ENCODE data around the gene VAMP7. TPM values are rescaled to one million over a fixed set of nuclear protein-coding genes. Genes with fewer than 3 reads are reported as not detected.

Gene VAMP7
- total and polyA plus RNA-seq, 9 of the 15 experiments (the other 6 are each of a cell fraction or from before 2014, with no cell fraction given): 38.4 to 100 (median 67.7) TPM

GRCh38 chrX:155876704-155877103 lies 4.4 kb upstream of the VAMP7 start:
- Histone ChIP-seq H3K4me2 (ENCODE audit: insufficient read depth, low read length) (no peak overlapping the region), H3K9me1 (ENCODE audit: control insufficient read depth, insufficient read depth, low read length) (no peaks in the 10 kb centered on the region), H4K20me1 (replicated peaks; ENCODE audit: control insufficient read depth, insufficient read depth, low read length) (peaks cover 3% of the 10 kb centered on the region), H3K9ac (ENCODE audit: insufficient read depth in 1 of 2, low read depth in 2 of 2, low read length in 2 of 2) (no peak overlapping the region; a peak in 1 of 4 replicates), H3K4me3 (no peak overlapping the region), H3K9me3 (replicated peaks; ENCODE audit: control insufficient read depth, insufficient read depth, low read depth, low read length) (no peaks in the 10 kb centered on the region), H3K79me2 (ENCODE audit: control insufficient read depth, insufficient read depth, low read length) (peaks cover 6% of the 10 kb centered on the region), H3K27ac (ENCODE audit: extremely low read depth, low read depth, low read length) (no peak overlapping the region), H3K4me1 (replicated peaks in 1 of 2; ENCODE audit: control insufficient read depth in 2 of 2, insufficient read depth in 2 of 2, low read length in 2 of 2) (peaks cover 8 to 11% of the 10 kb centered on the region in 2 experiments; a peak in 4 of 5 replicates), H3K27me3 (ENCODE audit: control insufficient read depth in 2 of 2, insufficient read depth in 2 of 2, low read length in 2 of 2) (no peaks in the 10 kb centered on the region), H3K36me3 (ENCODE audit: control insufficient read depth, insufficient read depth, low read length) (no peaks in the 10 kb centered on the region), H2AFZ (ENCODE audit: low read depth, low read length) (no peak overlapping the region)
- no peak for DNase-seq (ENCODE audit: extremely low read depth in 1 of 4, low spot score in 3 of 4)
- 18% methylated on average over 3 of the region's 3 CpGs for WGBS (ENCODE audit: insufficient coverage, low coverage, missing lambda C conversion rate)
- intact Hi-C loops (cut with micrococcal nuclease) (no loop called here), in situ Hi-C loops (cut with MboI) (no loop called here)
- POLR2A ChIA-PET: no interaction called here
- ATAC-seq: no peak
- no TSS peak for BruUV-seq (replicated peaks)
- CTCF ChIA-PET (ENCODE audit: low intra/inter-chr PET ratio): no interaction called here
- FAIRE-seq: no peak
- no peak for TF ChIP-seq ZFP30 (CRISPR knock-in tag; IDR thresholded peaks at IDR 0.05; ENCODE audit: borderline replicate concordance)
- TF ChIP-seq SPI1 (IDR thresholded peaks at IDR 0.05; ENCODE audit: borderline replicate concordance, low read depth, low read length): 0 out of 2 replicates have a peak, but pooled peaks have one; percentile 22
- no peak for TF ChIP-seq HDAC2 (IDR thresholded peaks at IDR 0.05)

GRCh38 chrX:155877288-155877687 lies 3.9 kb upstream of the VAMP7 start:
- H3K4me2 ChIP-seq (ENCODE audit: insufficient read depth, low read length): no peak overlapping the region
- ChIA-PET POLR2A (no interaction called here), CTCF (ENCODE audit: low intra/inter-chr PET ratio) (no interaction called here)
- no TSS peak for BruUV-seq (replicated peaks)
- H3K79me2 ChIP-seq (ENCODE audit: control insufficient read depth, insufficient read depth, low read length): peaks cover 11% of the 10 kb centered on the region
- in situ Hi-C loops (cut with MboI) (no loop called here), intact Hi-C loops (cut with micrococcal nuclease) (no loop called here)
- H4K20me1 ChIP-seq (replicated peaks; ENCODE audit: control insufficient read depth, insufficient read depth, low read length): peaks cover 9% of the 10 kb centered on the region
- no peak for DNase-seq (ENCODE audit: extremely low read depth in 1 of 4, low spot score in 3 of 4)
- no peaks in the 10 kb centered on the region for H3K9me1 ChIP-seq (ENCODE audit: control insufficient read depth, insufficient read depth, low read length)
- H3K4me3 ChIP-seq: no peak overlapping the region
- peaks cover 9 to 15% of the 10 kb centered on the region in 2 experiments; a peak in 4 of 5 replicates for H3K4me1 ChIP-seq (replicated peaks in 1 of 2; ENCODE audit: control insufficient read depth in 2 of 2, insufficient read depth in 2 of 2, low read length in 2 of 2)
- no peak overlapping the region; a peak in 1 of 4 replicates for H3K9ac ChIP-seq (ENCODE audit: insufficient read depth in 1 of 2, low read depth in 2 of 2, low read length in 2 of 2)
- H3K9me3 ChIP-seq (replicated peaks; ENCODE audit: control insufficient read depth, insufficient read depth, low read depth, low read length): no peaks in the 10 kb centered on the region
- H3K27me3 ChIP-seq (ENCODE audit: control insufficient read depth in 2 of 2, insufficient read depth in 2 of 2, low read length in 2 of 2): no peaks in the 10 kb centered on the region
- no peak for ATAC-seq
- 0% methylated on average over 1 of the region's 1 CpG for WGBS (ENCODE audit: insufficient coverage, low coverage, missing lambda C conversion rate)
- H2AFZ ChIP-seq (ENCODE audit: low read depth, low read length): 0 out of 2 replicates have a peak overlapping the region, but pooled peaks have one; percentile 32
- FAIRE-seq: no peak
- H3K36me3 ChIP-seq (ENCODE audit: control insufficient read depth, insufficient read depth, low read length): no peaks in the 10 kb centered on the region
- H3K27ac ChIP-seq (ENCODE audit: extremely low read depth, low read depth, low read length): no peak overlapping the region
- TF ChIP-seq CLOCK (CRISPR knock-in tag; IDR thresholded peaks at IDR 0.05; ENCODE audit: borderline replicate concordance) (no peak), RFX5 (IDR thresholded peaks at IDR 0.05; ENCODE audit: low read depth, low read length) (no peak), ELF2 (CRISPR knock-in tag; IDR thresholded peaks at IDR 0.05) (no peak), ZNF449 (CRISPR knock-in tag; IDR thresholded peaks at IDR 0.05) (no peak), RB1 (IDR thresholded peaks at IDR 0.05; ENCODE audit: low read depth) (no peak), POLR2AphosphoS2 (IDR thresholded peaks at IDR 0.05; ENCODE audit: low read length) (no peak), ZNF57 (CRISPR knock-in tag; IDR thresholded peaks at IDR 0.05) (no peak), ZBTB33 (CRISPR knock-in tag; IDR thresholded peaks at IDR 0.05) (no peak)
